Measurements from ENCODE around the gene NPDC1. TPM values are rescaled to one million over a fixed set of nuclear protein-coding genes. Genes with fewer than 3 reads are reported as not detected.

The NPDC1 gene
- total RNA-seq, 4 donors from 2014 or later = 11.3 to 22.3 (median 19.0) TPM

GRCh38 chr9:137070906-137071275, 24.9 kb upstream of the NPDC1 start:
- ATAC-seq = peak; percentile 24 to 28
- Histone ChIP-seq H3K27ac (peak overlapping the region; percentile 55 to 75 (median 70)), H3K27me3 (peaks cover 0 to 11% (median 5%) of the 10 kb centered on the region in 3 donors), H3K4me1 (peaks cover 9% of the 10 kb centered on the region in 2 donors), H3K9me3 (no peaks in the 10 kb centered on the region), H3K36me3 (no peaks in the 10 kb centered on the region), H3K4me3 (peak overlapping the region; percentile 43 to 67 (median 56))
- no peak for TF ChIP-seq POLR2A (IDR thresholded peaks at IDR 0.05)
- no peak for TF ChIP-seq CTCF (IDR thresholded peaks at IDR 0.05 in 4 of 5, conservative IDR thresholded peaks at IDR 0.05 in 1 of 5)
- intact Hi-C loops (cut with DNase I; ENCODE audit: low total_unique reads) (no loop called here), in situ Hi-C loops (cut with MboI; ENCODE audit: low sequenced_read_pairs in 4 of 4) (no loop called here)
- DNase-seq = no peak

GRCh38 chr9:137070201-137070905, 24.4 kb upstream of the NPDC1 start, which contains the start of gene SAPCD2:
Gene SAPCD2 (minus strand): TSS chr9:137070557. CDS start chr9:137070460, 97 bp downstream.
- DNase-seq (peak; percentile 67 to 79), ATAC-seq (peak; percentile 89 to 94)
- intact Hi-C loops (cut with DNase I; ENCODE audit: low total_unique reads) = no loop called here
- peak within 1 kb of the TSS; percentile 55 to 75 (median 70) for H3K27ac ChIP-seq
- H3K9me3 ChIP-seq = no peaks in the 10 kb centered on the region
- peak within 1 kb of the TSS; percentile 43 to 67 (median 56) for H3K4me3 ChIP-seq
- no peaks in the 10 kb centered on the region for H3K36me3 ChIP-seq
- H3K27me3 ChIP-seq = peaks cover 0 to 11% (median 5%) of the 10 kb centered on the region in 3 donors
- no peak for TF ChIP-seq CTCF (IDR thresholded peaks at IDR 0.05 in 4 of 5, conservative IDR thresholded peaks at IDR 0.05 in 1 of 5)
- peaks cover 9% of the 10 kb centered on the region in 2 donors for H3K4me1 ChIP-seq
- in situ Hi-C loops (cut with MboI; ENCODE audit: low sequenced_read_pairs in 4 of 4) = no loop called here

GRCh38 chr9:137069508-137070091, 23.6 kb upstream of the NPDC1 start:
- Histone ChIP-seq H3K4me3 (no peak overlapping the region), H3K4me1 (peaks cover 9% of the 10 kb centered on the region in 2 donors), H3K27ac (no peak overlapping the region), H3K27me3 (peaks cover 0 to 11% (median 5%) of the 10 kb centered on the region in 3 donors), H3K9me3 (no peaks in the 10 kb centered on the region), H3K36me3 (no peaks in the 10 kb centered on the region)
- intact Hi-C loops (cut with DNase I; ENCODE audit: low total_unique reads) = no loop called here
- in situ Hi-C loops (cut with MboI; ENCODE audit: low sequenced_read_pairs in 4 of 4) = no loop called here
- DNase-seq (no peak), ATAC-seq (no peak)
- TF ChIP-seq CTCF (IDR thresholded peaks at IDR 0.05 in 4 of 5, conservative IDR thresholded peaks at IDR 0.05 in 1 of 5) (no peak), POLR2A (IDR thresholded peaks at IDR 0.05) (no peak)

GRCh38 chr9:137068539-137069507, 22.8 kb upstream of the NPDC1 start:
- no peak for DNase-seq
- TF ChIP-seq POLR2A (IDR thresholded peaks at IDR 0.05) = no peak
- TF ChIP-seq CTCF (IDR thresholded peaks at IDR 0.05 in 4 of 5, conservative IDR thresholded peaks at IDR 0.05 in 1 of 5) = no peak
- Histone ChIP-seq H3K27ac (no peak overlapping the region), H3K27me3 (peaks cover 0 to 11% (median 5%) of the 10 kb centered on the region in 3 donors), H3K36me3 (no peaks in the 10 kb centered on the region), H3K4me1 (peaks cover 9 to 13% of the 10 kb centered on the region in 2 donors), H3K4me3 (no peak overlapping the region), H3K9me3 (no peaks in the 10 kb centered on the region)
- intact Hi-C loops (cut with DNase I; ENCODE audit: low total_unique reads) = no loop called here
- no peak for ATAC-seq
- in situ Hi-C loops (cut with MboI; ENCODE audit: low sequenced_read_pairs in 4 of 4) = no loop called here
